SK-N-SH (cell line): ENCODE measurements around the gene KCNH8. TPM values are rescaled to one million over a fixed set of nuclear protein-coding genes. Genes with fewer than 3 reads are reported as not detected.

ENCODE experiments used
- CTCF ChIA-PET: fragments of 300-600, 350-600 bp; formaldehyde crosslinking; extraction: SDS; loops from one replicate; lab custom pipeline; 2021; lab: Yijun Ruan, JAX
- POLR2A ChIA-PET: fragments of 350-600 bp; sonication (Branson Sonifier 250); formaldehyde crosslinking; extraction: SDS; loops from one replicate; lab custom pipeline; 2020; ENCODE audit warnings: antibody characterized with exemption, inconsistent platforms; lab: Yijun Ruan, JAX
- DNase-seq: peaks from one replicate; pipeline ENCODE4 v3.0.0; 2012
- H2AFZ ChIP-seq: fragments of 200-600 bp; sonication (generic); 2 replicates; pipeline ENCODE4 v1.8.1; 2016; ENCODE audit warnings: antibody characterized with exemption, mild to moderate bottlenecking, low read depth
- H3F3A ChIP-seq: fragments of 200-600 bp; sonication (generic); replicated peaks from 2 replicates; pipeline ENCODE3; 2016; ENCODE audit warnings: antibody characterized with exemption, mild to moderate bottlenecking; ENCODE audit not compliant: insufficient read depth
- H3K27ac ChIP-seq, 2 experiments: fragments of 200-500 bp in 1 of 2; fragments of 200-600 bp in 1 of 2; sonication (Bioruptor generic) in 1 of 2; sonication (generic), shearing (Covaris generic) in 1 of 2; 2 replicates each; pipeline versions ENCODE4 v1.5.1 to v1.6.1; 2014 to 2016; ENCODE audit warnings: low read depth in 2 of 2, inconsistent platforms in 1 of 2, low read length in 1 of 2, mild to moderate bottlenecking in 1 of 2, mixed read lengths in 1 of 2
- H3K27me3 ChIP-seq: fragments of 200-600 bp; sonication (generic), shearing (Covaris generic); 2 replicates; pipeline ENCODE4 v1.6.1; 2016; ENCODE audit warnings: mixed run types; ENCODE audit not compliant: insufficient read depth
- H3K36me3 ChIP-seq, 2 experiments: fragments of 200-500 bp in 1 of 2; fragments of 200-600 bp in 1 of 2; sonication (Bioruptor generic) in 1 of 2; sonication (generic) in 1 of 2; replicated peaks in 1 of 2; 2 replicates each; pipeline versions ENCODE3 to v1.5.1; 2014 to 2016; ENCODE audit warnings: low read length in 1 of 2, mild to moderate bottlenecking in 1 of 2; ENCODE audit not compliant: insufficient read depth in 2 of 2, control insufficient read depth in 1 of 2
- H3K4me1 ChIP-seq, 2 experiments: fragments of 200-500 bp in 1 of 2; fragments of 200-600 bp in 1 of 2; sonication (Bioruptor generic) in 1 of 2; sonication (generic), shearing (Covaris generic) in 1 of 2; 2 replicates each; pipeline versions ENCODE4 v1.5.1 to v1.6.1; 2014 to 2016; ENCODE audit warnings: low read depth in 1 of 2, low read length in 1 of 2, mixed run types in 1 of 2; ENCODE audit not compliant: insufficient read depth in 2 of 2, control insufficient read depth in 1 of 2
- H3K4me2 ChIP-seq: fragments of 200-600 bp; sonication (generic), shearing (Covaris generic); 2 replicates; pipeline ENCODE4 v1.6.1; 2017; ENCODE audit warnings: mixed run types
- H3K4me3 ChIP-seq, 2 experiments: fragments of 200-500 bp in 1 of 2; fragments of 200-600 bp in 1 of 2; sonication (Bioruptor generic) in 1 of 2; sonication (generic), shearing (Covaris generic) in 1 of 2; 2 replicates each; pipeline versions ENCODE4 v1.5.1 to v1.8.1; 2014 to 2016; ENCODE audit warnings: low read depth in 2 of 2, inconsistent platforms in 1 of 2, low read length in 1 of 2, mild to moderate bottlenecking in 1 of 2, mixed read lengths in 1 of 2, moderate library complexity in 1 of 2
- H3K79me2 ChIP-seq: fragments of 200-600 bp; sonication (generic); 2 replicates; pipeline ENCODE4 v1.8.1; 2017; ENCODE audit warnings: mild to moderate bottlenecking; ENCODE audit not compliant: insufficient read depth
- H3K9ac ChIP-seq: fragments of 200-600 bp; sonication (generic); 2 replicates; pipeline ENCODE4 v1.6.1; 2017; ENCODE audit warnings: mixed run types
- H3K9me2 ChIP-seq: fragments of 200-600 bp; sonication (generic); 2 replicates; pipeline ENCODE4 v1.6.1; 2017; ENCODE audit warnings: mixed run types
- H3K9me3 ChIP-seq: fragments of 200-600 bp; sonication (generic); 2 replicates; pipeline ENCODE4 v1.6.1; 2017; ENCODE audit warnings: mixed run types, mild to moderate bottlenecking, moderate library complexity
- H4K20me1 ChIP-seq: fragments of 200-600 bp; sonication (generic); 2 replicates; pipeline ENCODE4 v1.6.1; 2017; ENCODE audit warnings: mild to moderate bottlenecking, mixed run types; ENCODE audit not compliant: insufficient read depth
- CHD2 ChIP-seq: fragments of 150-350 bp; IDR thresholded peaks from 2 replicates; pipeline ENCODE4 v1.6.1; 2018; ENCODE audit warnings: low read length; ENCODE audit not compliant: partially characterized antibody
- EZH2phosphoT487 ChIP-seq: fragments of 200-600 bp; sonication (generic); IDR thresholded peaks from 2 replicates; pipeline ENCODE4 v1.6.1; 2017; ENCODE audit warnings: low read depth, mixed run types, mild to moderate bottlenecking, antibody characterized with exemption, moderate library complexity, borderline replicate concordance
- FOSL2 ChIP-seq: IDR thresholded peaks from 2 replicates; pipeline ENCODE4 v1.4.0; 2012; ENCODE audit warnings: low read depth, mild to moderate bottlenecking, moderate library complexity, borderline replicate concordance
- GABPA ChIP-seq: IDR thresholded peaks from 2 replicates; pipeline ENCODE4 v1.4.0; 2012; ENCODE audit warnings: low read depth, mild to moderate bottlenecking
- GATA2 ChIP-seq: sonication (generic); formaldehyde crosslinking; IDR thresholded peaks from 2 replicates; pipeline ENCODE4 v1.5.0; 2020; ENCODE audit warnings: mild to moderate bottlenecking, missing genetic modification reagents
- MEF2A ChIP-seq: IDR thresholded peaks from 2 replicates; pipeline ENCODE4 v1.4.0; 2012; ENCODE audit warnings: low read depth, borderline replicate concordance
- MXI1 ChIP-seq: IDR thresholded peaks from 2 replicates; pipeline ENCODE4 v1.6.1; 2012; ENCODE audit warnings: mild to moderate bottlenecking, low read depth, low read length, improper control_type of control experiment
- RAD21 ChIP-seq: IDR thresholded peaks from 2 replicates; pipeline ENCODE4 v1.6.1; 2012; ENCODE audit warnings: mild to moderate bottlenecking, low read length
- SIN3A ChIP-seq: IDR thresholded peaks from 2 replicates; pipeline ENCODE4 v1.6.1; 2012; ENCODE audit warnings: low read depth, mild to moderate bottlenecking, low read length, moderate library complexity, borderline replicate concordance
- WGBS: methylation state at CpG from one replicate; pipeline ENCODE4 v1.1.6; 2017; ENCODE audit warnings: low lambda C conversion rate; 5-methylcytosine and 5-hydroxymethylcytosine counted together
- polyA plus RNA-seq, 3 experiments: library from polyadenylated mRNA; depleted of rRNA; stranded (reverse); fragments of >200 nt; gene quantifications; 2 replicates each; pipeline ENCODE4 v1.2.3, GENCODE V29; 2012
- TF ChIP-seq, protein P1 (sequence below): IDR thresholded peaks from 2 replicates; pipeline ENCODE4 v1.4.0; 2012; ENCODE audit warnings: low read depth, borderline replicate concordance
- TF ChIP-seq, protein P2 (sequence below): IDR thresholded peaks from 2 replicates; pipeline ENCODE4; 2012
- TF ChIP-seq, protein P3 (sequence below): IDR thresholded peaks from 2 replicates; pipeline ENCODE4 v1.4.0; 2012; ENCODE audit warnings: low read depth
- TF ChIP-seq, protein P4 (sequence below): IDR thresholded peaks from 2 replicates; pipeline ENCODE4 v1.6.1; 2012; ENCODE audit warnings: mild to moderate bottlenecking, low read depth, low read length, moderate library complexity

The KCNH8 gene
- polyA plus RNA-seq, 1 of the 3 experiments (the other 2 are of a cell fraction): 0.05 TPM

DNA sequence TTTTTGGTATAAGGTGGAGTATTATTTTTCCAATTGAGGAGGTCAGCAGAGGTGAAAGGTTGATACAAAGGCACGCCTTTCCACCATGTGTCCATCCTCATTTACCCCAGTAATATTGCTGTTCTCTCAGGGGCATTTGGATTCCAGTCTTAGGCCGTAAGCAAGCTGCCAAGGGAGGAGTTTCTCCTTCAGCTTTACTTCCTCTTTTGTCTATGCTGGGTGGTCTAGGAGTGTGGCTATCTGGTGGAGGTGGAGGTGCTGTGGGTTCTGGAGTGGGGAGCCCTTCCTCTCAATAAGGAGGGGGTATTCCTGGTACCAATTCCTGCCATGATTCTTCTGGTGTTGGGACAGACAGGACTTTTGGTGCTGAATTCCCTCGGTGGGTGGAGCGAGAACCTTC is 340.6 kb downstream of the KCNH8 start:
- 40% methylated on average over 4 of the region's 4 CpGs for WGBS
- Histone ChIP-seq H3F3A (no peaks in the 10 kb centered on the region), H3K4me2 (no peak overlapping the region), H3K4me1 (no peaks in the 10 kb centered on the region), H3K4me3 (no peak overlapping the region), H3K9me3 (no peaks in the 10 kb centered on the region), H3K9me2 (no peaks in the 10 kb centered on the region), H3K79me2 (no peaks in the 10 kb centered on the region), H3K27ac (no peak overlapping the region), H4K20me1 (no peaks in the 10 kb centered on the region), H3K9ac (no peak overlapping the region), H2AFZ (no peak overlapping the region), H3K36me3 (no peaks in the 10 kb centered on the region), H3K27me3 (no peaks in the 10 kb centered on the region)
- DNase-seq: no peak
- ChIA-PET CTCF (interaction anchor here (0.6 kb wide), 1 partner anchor 424 kb away, joined by 3 read pairs; no protein-coding TSS in a partner anchor), POLR2A (no interaction called here)
- TF ChIP-seq CHD2 (no peak), FOSL2 (no peak), GABPA (no peak), SIN3A (no peak), GATA2 (CRISPR knock-in tag) (no peak), MXI1 (no peak), RAD21 (no peak), MEF2A (no peak), EZH2phosphoT487 (no peak)
- TF ChIP-seq, protein P1, sequence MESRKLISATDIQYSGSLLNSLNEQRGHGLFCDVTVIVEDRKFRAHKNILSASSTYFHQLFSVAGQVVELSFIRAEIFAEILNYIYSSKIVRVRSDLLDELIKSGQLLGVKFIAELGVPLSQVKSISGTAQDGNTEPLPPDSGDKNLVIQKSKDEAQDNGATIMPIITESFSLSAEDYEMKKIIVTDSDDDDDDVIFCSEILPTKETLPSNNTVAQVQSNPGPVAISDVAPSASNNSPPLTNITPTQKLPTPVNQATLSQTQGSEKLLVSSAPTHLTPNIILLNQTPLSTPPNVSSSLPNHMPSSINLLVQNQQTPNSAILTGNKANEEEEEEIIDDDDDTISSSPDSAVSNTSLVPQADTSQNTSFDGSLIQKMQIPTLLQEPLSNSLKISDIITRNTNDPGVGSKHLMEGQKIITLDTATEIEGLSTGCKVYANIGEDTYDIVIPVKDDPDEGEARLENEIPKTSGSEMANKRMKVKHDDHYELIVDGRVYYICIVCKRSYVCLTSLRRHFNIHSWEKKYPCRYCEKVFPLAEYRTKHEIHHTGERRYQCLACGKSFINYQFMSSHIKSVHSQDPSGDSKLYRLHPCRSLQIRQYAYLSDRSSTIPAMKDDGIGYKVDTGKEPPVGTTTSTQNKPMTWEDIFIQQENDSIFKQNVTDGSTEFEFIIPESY: no peak
- TF ChIP-seq, protein P2, sequence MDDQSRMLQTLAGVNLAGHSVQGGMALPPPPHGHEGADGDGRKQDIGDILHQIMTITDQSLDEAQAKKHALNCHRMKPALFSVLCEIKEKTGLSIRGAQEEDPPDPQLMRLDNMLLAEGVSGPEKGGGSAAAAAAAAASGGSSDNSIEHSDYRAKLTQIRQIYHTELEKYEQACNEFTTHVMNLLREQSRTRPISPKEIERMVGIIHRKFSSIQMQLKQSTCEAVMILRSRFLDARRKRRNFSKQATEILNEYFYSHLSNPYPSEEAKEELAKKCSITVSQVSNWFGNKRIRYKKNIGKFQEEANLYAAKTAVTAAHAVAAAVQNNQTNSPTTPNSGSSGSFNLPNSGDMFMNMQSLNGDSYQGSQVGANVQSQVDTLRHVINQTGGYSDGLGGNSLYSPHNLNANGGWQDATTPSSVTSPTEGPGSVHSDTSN: no peak
- TF ChIP-seq, protein P3, sequence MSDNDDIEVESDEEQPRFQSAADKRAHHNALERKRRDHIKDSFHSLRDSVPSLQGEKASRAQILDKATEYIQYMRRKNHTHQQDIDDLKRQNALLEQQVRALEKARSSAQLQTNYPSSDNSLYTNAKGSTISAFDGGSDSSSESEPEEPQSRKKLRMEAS: no peak
- TF ChIP-seq, protein P4, sequence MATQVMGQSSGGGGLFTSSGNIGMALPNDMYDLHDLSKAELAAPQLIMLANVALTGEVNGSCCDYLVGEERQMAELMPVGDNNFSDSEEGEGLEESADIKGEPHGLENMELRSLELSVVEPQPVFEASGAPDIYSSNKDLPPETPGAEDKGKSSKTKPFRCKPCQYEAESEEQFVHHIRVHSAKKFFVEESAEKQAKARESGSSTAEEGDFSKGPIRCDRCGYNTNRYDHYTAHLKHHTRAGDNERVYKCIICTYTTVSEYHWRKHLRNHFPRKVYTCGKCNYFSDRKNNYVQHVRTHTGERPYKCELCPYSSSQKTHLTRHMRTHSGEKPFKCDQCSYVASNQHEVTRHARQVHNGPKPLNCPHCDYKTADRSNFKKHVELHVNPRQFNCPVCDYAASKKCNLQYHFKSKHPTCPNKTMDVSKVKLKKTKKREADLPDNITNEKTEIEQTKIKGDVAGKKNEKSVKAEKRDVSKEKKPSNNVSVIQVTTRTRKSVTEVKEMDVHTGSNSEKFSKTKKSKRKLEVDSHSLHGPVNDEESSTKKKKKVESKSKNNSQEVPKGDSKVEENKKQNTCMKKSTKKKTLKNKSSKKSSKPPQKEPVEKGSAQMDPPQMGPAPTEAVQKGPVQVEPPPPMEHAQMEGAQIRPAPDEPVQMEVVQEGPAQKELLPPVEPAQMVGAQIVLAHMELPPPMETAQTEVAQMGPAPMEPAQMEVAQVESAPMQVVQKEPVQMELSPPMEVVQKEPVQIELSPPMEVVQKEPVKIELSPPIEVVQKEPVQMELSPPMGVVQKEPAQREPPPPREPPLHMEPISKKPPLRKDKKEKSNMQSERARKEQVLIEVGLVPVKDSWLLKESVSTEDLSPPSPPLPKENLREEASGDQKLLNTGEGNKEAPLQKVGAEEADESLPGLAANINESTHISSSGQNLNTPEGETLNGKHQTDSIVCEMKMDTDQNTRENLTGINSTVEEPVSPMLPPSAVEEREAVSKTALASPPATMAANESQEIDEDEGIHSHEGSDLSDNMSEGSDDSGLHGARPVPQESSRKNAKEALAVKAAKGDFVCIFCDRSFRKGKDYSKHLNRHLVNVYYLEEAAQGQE: no peak
